Stimulated activated CD8-positive, alpha-beta memory T cell treated with anti-CD3 and anti-CD28 coated beads, Interleukin-7, amount 100 ng/mL, for 4 hours (primary cell): ENCODE data around the gene SLC22A4.

Experiments used
- DNase-seq, 2 donors: peaks; one replicate each; pipeline ENCODE4 v3.0.0-alpha.2; 2020; ENCODE audit warnings: low read depth in 2 of 2

The SLC22A4 gene

GRCh38 chr5:132342291-132343180 is 48.3 kb downstream of the SLC22A4 start:
- no peak for DNase-seq

GRCh38 chr5:132344775-132345514 is 50.8 kb downstream of the SLC22A4 start:
- no peak for DNase-seq

- no peak for DNase-seq
Observed at GRCh38 chr5:132353486-132353995, 59.3 kb downstream of the SLC22A4 start.

GRCh38 chr5:132354381-132355139 is 60.4 kb downstream of the SLC22A4 start:
- no peak for DNase-seq

- DNase-seq: no peak
Observed at GRCh38 chr5:132355140-132355765, 61.1 kb downstream of the SLC22A4 start.

GRCh38 chr5:132358775-132359174 is 64.6 kb downstream of the SLC22A4 start:
- DNase-seq: no peak

- DNase-seq: no peak
Observed at GRCh38 chr5:132362086-132362485, 67.9 kb downstream of the SLC22A4 start.

GRCh38 chr5:132363431-132364112 is 69.4 kb downstream of the SLC22A4 start:
- no peak for DNase-seq

- no peak for DNase-seq
Observed at GRCh38 chr5:132364319-132364718, 70.1 kb downstream of the SLC22A4 start.

- no peak for DNase-seq
Observed at GRCh38 chr5:132365213-132365612, 71.0 kb downstream of the SLC22A4 start.

GRCh38 chr5:132368186-132368585 is 74.0 kb downstream of the SLC22A4 start:
- DNase-seq: no peak

- no peak for DNase-seq
Observed at GRCh38 chr5:132369007-132369473, 74.8 kb downstream of the SLC22A4 start.

- DNase-seq: peak; percentile 21 to 62
Observed at GRCh38 chr5:132369474-132370180, 75.4 kb downstream of the SLC22A4 start, which contains the start of gene SLC22A5. SLC22A5 (plus strand) TSS chr5:132369710; CDS start chr5:132369973, 263 bp downstream.

- DNase-seq: no peak
Observed at GRCh38 chr5:132370181-132370970, 76.2 kb downstream of the SLC22A4 start.

GRCh38 chr5:132370971-132371602 is 76.9 kb downstream of the SLC22A4 start:
- DNase-seq: no peak

- no peak for DNase-seq
Observed at GRCh38 chr5:132371603-132371994, 77.4 kb downstream of the SLC22A4 start.

GRCh38 chr5:132372127-132372526 is 77.9 kb downstream of the SLC22A4 start:
- DNase-seq: no peak

- no peak for DNase-seq
Observed at GRCh38 chr5:132372542-132372941, 78.3 kb downstream of the SLC22A4 start.

- DNase-seq: no peak
Observed at GRCh38 chr5:132375957-132376356, 81.8 kb downstream of the SLC22A4 start.
